Measurements from ENCODE around the gene SMCO1.
"Not testable (repeated sequence)": the region's sequence is repeated elsewhere in the genome, so short reads cannot be mapped to it uniquely, and the experiment has no call there.

SMCO1 gene

GRCh38 chr3:196521291-196521690 lies 6.1 kb upstream of the SMCO1 start:
- DNase-seq, result not testable (repeated sequence)

- no peak for DNase-seq
Measured at GRCh38 chr3:196519718-196520082, 4.6 kb upstream of the SMCO1 start.

GRCh38 chr3:196518966-196519717 lies 4.0 kb upstream of the SMCO1 start:
- peak; percentile 63 for DNase-seq

GRCh38 chr3:196517919-196518318 lies 2.8 kb upstream of the SMCO1 start:
- DNase-seq, result no peak

- no peak for DNase-seq
Measured at GRCh38 chr3:196517162-196517800, 2.1 kb upstream of the SMCO1 start.

- no peak for DNase-seq
Measured at GRCh38 chr3:196514350-196514716, 813 bp downstream of the SMCO1 start.

- DNase-seq, result no peak
Measured at GRCh38 chr3:196513697-196514349, 1.3 kb downstream of the SMCO1 start.

GRCh38 chr3:196511646-196512425 lies 3.3 kb downstream of the SMCO1 start:
- DNase-seq, result not testable (repeated sequence)

- DNase-seq, result not testable (repeated sequence)
Measured at GRCh38 chr3:196511108-196511507, 4.0 kb downstream of the SMCO1 start.

- DNase-seq, result no peak
Measured at GRCh38 chr3:196506687-196507086, 8.5 kb downstream of the SMCO1 start.

- no peak for DNase-seq
Measured at GRCh38 chr3:196504556-196504955, 10.6 kb downstream of the SMCO1 start.

GRCh38 chr3:196504077-196504398 lies 11.1 kb downstream of the SMCO1 start:
- DNase-seq, result not testable (repeated sequence)

- DNase-seq, result peak; percentile 90
Measured at GRCh38 chr3:196503196-196504076, 11.7 kb downstream of the SMCO1 start, which contains the start of gene RNF168. RNF168 (minus strand) TSS chr3:196503768; CDS start chr3:196503173, 595 bp downstream.

- peak; percentile 62 for DNase-seq
Measured at GRCh38 chr3:196502775-196503195, 12.4 kb downstream of the SMCO1 start.

GRCh38 chr3:196501316-196502044 lies 13.7 kb downstream of the SMCO1 start:
- DNase-seq, result peak; percentile 26

- no peak for DNase-seq
Measured at GRCh38 chr3:196499807-196500524, 15.2 kb downstream of the SMCO1 start.

- DNase-seq, result no peak
Measured at GRCh38 chr3:196499061-196499460, 16.1 kb downstream of the SMCO1 start.

GRCh38 chr3:196498297-196498696 lies 16.8 kb downstream of the SMCO1 start:
- DNase-seq, result no peak

GRCh38 chr3:196496183-196496582 lies 19.0 kb downstream of the SMCO1 start:
- DNase-seq, result no peak

GRCh38 chr3:196493292-196493691 lies 21.9 kb downstream of the SMCO1 start:
- no peak for DNase-seq

- no peak for DNase-seq
Measured at GRCh38 chr3:196492080-196492479, 23.1 kb downstream of the SMCO1 start.

Data from CD4-positive, alpha-beta T cell treated with Interleukin-21 for 1 hour (primary cell).